ENCODE results near the gene PRIM1.

DNA sequence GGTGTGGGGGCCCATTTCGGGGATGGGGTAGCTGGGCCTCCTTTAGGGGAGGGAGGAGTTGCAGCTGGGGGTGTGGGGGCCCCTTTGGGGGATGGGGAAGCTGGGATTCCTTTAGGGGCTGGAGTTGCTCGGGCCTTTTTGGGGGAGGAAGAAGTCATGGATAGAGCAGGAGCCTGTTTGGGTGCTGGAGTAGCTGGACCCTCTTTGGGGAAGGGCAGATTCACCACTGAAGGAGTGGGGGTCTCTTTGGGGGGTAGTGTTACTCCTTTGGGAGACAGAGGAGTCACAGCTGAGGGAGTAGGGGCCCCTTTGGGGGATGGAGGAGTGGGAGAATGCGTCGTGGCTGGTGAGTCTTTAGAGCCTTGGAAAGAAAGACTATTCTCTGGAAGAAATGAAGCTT is 33.5 kb downstream of the PRIM1 start:
- TF ChIP-seq, protein P1, sequence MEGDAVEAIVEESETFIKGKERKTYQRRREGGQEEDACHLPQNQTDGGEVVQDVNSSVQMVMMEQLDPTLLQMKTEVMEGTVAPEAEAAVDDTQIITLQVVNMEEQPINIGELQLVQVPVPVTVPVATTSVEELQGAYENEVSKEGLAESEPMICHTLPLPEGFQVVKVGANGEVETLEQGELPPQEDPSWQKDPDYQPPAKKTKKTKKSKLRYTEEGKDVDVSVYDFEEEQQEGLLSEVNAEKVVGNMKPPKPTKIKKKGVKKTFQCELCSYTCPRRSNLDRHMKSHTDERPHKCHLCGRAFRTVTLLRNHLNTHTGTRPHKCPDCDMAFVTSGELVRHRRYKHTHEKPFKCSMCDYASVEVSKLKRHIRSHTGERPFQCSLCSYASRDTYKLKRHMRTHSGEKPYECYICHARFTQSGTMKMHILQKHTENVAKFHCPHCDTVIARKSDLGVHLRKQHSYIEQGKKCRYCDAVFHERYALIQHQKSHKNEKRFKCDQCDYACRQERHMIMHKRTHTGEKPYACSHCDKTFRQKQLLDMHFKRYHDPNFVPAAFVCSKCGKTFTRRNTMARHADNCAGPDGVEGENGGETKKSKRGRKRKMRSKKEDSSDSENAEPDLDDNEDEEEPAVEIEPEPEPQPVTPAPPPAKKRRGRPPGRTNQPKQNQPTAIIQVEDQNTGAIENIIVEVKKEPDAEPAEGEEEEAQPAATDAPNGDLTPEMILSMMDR (IDR thresholded peaks at IDR 0.05; ENCODE audit: low read depth, low read length): no peak
- no peak for TF ChIP-seq EZH2phosphoT487 (IDR thresholded peaks at IDR 0.05; ENCODE audit: low read depth)
